GM19240 (cell line): ENCODE data around the gene FBRSL1.

Source experiments
- DNase-seq: peaks from one replicate; pipeline ENCODE4 v3.0.0; 2011; ENCODE audit warnings: low spot score; ENCODE audit not compliant: insufficient read length

The FBRSL1 gene

GRCh38 chr12:132555686-132556085, 65.7 kb downstream of the FBRSL1 start:
- DNase-seq: no peak

- DNase-seq: no peak
Measured at GRCh38 chr12:132556216-132556615, 66.3 kb downstream of the FBRSL1 start.

GRCh38 chr12:132556801-132557200, 66.8 kb downstream of the FBRSL1 start:
- DNase-seq: no peak

- DNase-seq: no peak
Measured at GRCh38 chr12:132557291-132558015, 67.5 kb downstream of the FBRSL1 start.

- DNase-seq: no peak
Measured at GRCh38 chr12:132558042-132558856, 68.3 kb downstream of the FBRSL1 start.

- DNase-seq: no peak
Measured at GRCh38 chr12:132558861-132559623, 69.1 kb downstream of the FBRSL1 start.

GRCh38 chr12:132559652-132560363, 69.9 kb downstream of the FBRSL1 start:
- peak; percentile 67 for DNase-seq

- no peak for DNase-seq
Measured at GRCh38 chr12:132560364-132560613, 70.3 kb downstream of the FBRSL1 start.

- DNase-seq: peak; percentile 95
Measured at GRCh38 chr12:132560614-132561426, 70.9 kb downstream of the FBRSL1 start.
